Right atrium auricular region (tissue), 2 donors: ENCODE results near the gene CUEDC1. TPM values are rescaled to one million over a fixed set of nuclear protein-coding genes. Genes with fewer than 3 reads are reported as not detected.

ENCODE experiments used
- DNase-seq: peaks from one replicate; pipeline ENCODE4 v3.0.0-alpha.2; 2019; ENCODE audit warnings: low spot score
- H3K27ac ChIP-seq, 2 donors: fragments of 200-600 bp; sonication (generic); 1 replicate in 1 of 2; 2 replicates in 1 of 2; pipeline ENCODE4 v1.5.1; 2016 to 2019
- H3K27me3 ChIP-seq, 2 donors: fragments of 200-600 bp; sonication (generic); one replicate each; pipeline versions ENCODE4 v1.5.1 to v1.6.0; 2017 to 2019
- H3K36me3 ChIP-seq: fragments of 200-600 bp; sonication (generic); one replicate; pipeline ENCODE4 v1.5.1; 2016
- H3K4me1 ChIP-seq, 2 donors: fragments of 200-600 bp; sonication (generic); one replicate each; pipeline versions ENCODE4 v1.5.1 to v1.6.0; 2017 to 2019
- H3K4me3 ChIP-seq, 2 donors: fragments of 200-600 bp; sonication (generic); 1 replicate in 1 of 2; 2 replicates in 1 of 2; pipeline ENCODE4 v1.5.1; 2017 to 2019; ENCODE audit warnings: mild to moderate bottlenecking in 1 of 2, moderate library complexity in 1 of 2
- H3K9me3 ChIP-seq, 2 donors: fragments of 200-600 bp; sonication (generic); one replicate each; pipeline ENCODE4 v1.5.1; 2019
- CTCF ChIP-seq, 2 donors: fragments of 200-600 bp; sonication (generic); IDR thresholded peaks; one replicate each; pipeline ENCODE4 v1.5.1; 2019; ENCODE audit warnings: antibody characterized with exemption in 2 of 2
- total RNA-seq, 2 donors: library from RNA; depleted of rRNA; stranded (reverse); fragments of >200 nt; gene quantifications; one replicate each; pipeline ENCODE4 v1.1.0, GENCODE V29; 2016

The CUEDC1 gene
- total RNA-seq, 2 donors from 2014 or later = 32.5 to 33.3 TPM

- Histone ChIP-seq H3K27ac (peak overlapping the region; percentile 11 to 58), H3K27me3 (no peaks in the 10 kb centered on the region), H3K9me3 (no peaks in the 10 kb centered on the region), H3K36me3 (peaks cover 29% of the 10 kb centered on the region), H3K4me3 (no peak overlapping the region), H3K4me1 (peaks cover 0 to 24% of the 10 kb centered on the region in 2 donors)
- no peak for TF ChIP-seq CTCF (IDR thresholded peaks at IDR 0.05)
- DNase-seq = no peak
These were observed 16.9 kb upstream of the CUEDC1 start for GRCh38 chr17:57972151-57972550.

GRCh38 chr17:57971572-57971971 lies 16.4 kb upstream of the CUEDC1 start:
- H3K27ac ChIP-seq = peak overlapping the region in 1 of 2 donors; percentile 58
- no peak overlapping the region for H3K4me3 ChIP-seq
- peaks cover 23% of the 10 kb centered on the region for H3K36me3 ChIP-seq
- H3K9me3 ChIP-seq = no peaks in the 10 kb centered on the region
- TF ChIP-seq CTCF (IDR thresholded peaks at IDR 0.05) = no peak
- peaks cover 0 to 24% of the 10 kb centered on the region in 2 donors for H3K4me1 ChIP-seq
- no peaks in the 10 kb centered on the region for H3K27me3 ChIP-seq
- no peak for DNase-seq

GRCh38 chr17:57970710-57971109 lies 15.5 kb upstream of the CUEDC1 start:
- H3K27ac ChIP-seq = no peak overlapping the region
- no peak for TF ChIP-seq CTCF (IDR thresholded peaks at IDR 0.05)

DNA sequence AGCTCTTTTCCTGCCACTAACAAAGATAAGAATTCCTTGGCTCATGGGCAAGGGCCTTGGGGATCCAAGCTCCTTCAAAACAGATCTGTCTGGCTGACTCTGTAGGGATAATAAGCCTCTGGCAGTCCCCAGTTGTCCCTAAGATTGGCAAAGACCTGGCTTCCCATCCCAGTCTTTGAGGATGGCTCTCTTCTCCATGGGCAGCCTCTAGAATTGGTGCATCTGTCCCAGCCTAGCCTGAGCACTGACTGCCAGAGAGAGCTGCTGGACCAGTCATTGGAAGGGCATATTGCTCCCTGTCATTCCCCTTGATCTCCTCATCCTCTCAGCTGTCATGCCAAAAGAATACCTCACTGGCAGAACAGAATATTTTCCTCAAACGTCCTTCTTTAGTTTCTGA lies 13.2 kb upstream of the CUEDC1 start:
- Histone ChIP-seq H3K27me3 (no peaks in the 10 kb centered on the region), H3K4me3 (no peak overlapping the region), H3K9me3 (no peaks in the 10 kb centered on the region), H3K27ac (no peak overlapping the region), H3K4me1 (peaks cover 0 to 8% of the 10 kb centered on the region in 2 donors), H3K36me3 (no peaks in the 10 kb centered on the region)
- no peak for TF ChIP-seq CTCF (IDR thresholded peaks at IDR 0.05)
- no peak for DNase-seq

More at GRCh38 chr17:57970710-57971109, 15.5 kb upstream of the CUEDC1 start:
- no peaks in the 10 kb centered on the region for H3K9me3 ChIP-seq
- no peak overlapping the region for H3K4me3 ChIP-seq
- no peak for DNase-seq
- H3K4me1 ChIP-seq = peaks cover 0 to 23% of the 10 kb centered on the region in 2 donors
- peaks cover 14% of the 10 kb centered on the region for H3K36me3 ChIP-seq
- no peaks in the 10 kb centered on the region for H3K27me3 ChIP-seq

DNA sequence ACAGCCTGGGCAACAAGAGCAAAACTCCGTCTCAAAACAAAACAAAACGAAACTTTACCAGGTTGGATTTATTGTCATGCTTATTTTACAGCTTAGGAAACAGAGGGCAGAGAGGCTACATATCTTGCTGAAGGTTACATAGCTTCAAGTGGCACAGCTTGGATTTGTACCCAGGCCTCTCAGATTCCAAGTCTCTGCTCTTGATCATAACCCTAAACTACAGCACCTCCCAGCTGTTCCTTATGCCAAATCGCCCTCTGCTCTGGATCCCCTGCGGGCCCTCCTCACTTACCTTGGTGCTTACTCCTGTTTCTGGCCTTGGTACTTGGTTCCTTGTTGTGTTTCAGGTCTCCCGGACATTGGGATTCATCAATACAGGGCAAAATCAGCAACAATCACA lies 11.7 kb upstream of the CUEDC1 start:
- DNase-seq = no peak
- no peak overlapping the region for H3K4me3 ChIP-seq
- H3K27ac ChIP-seq = no peak overlapping the region
- TF ChIP-seq CTCF (IDR thresholded peaks at IDR 0.05) = no peak
- H3K27me3 ChIP-seq = no peaks in the 10 kb centered on the region
- peaks cover 0 to 3% of the 10 kb centered on the region in 2 donors for H3K4me1 ChIP-seq
- H3K9me3 ChIP-seq = no peaks in the 10 kb centered on the region
- H3K36me3 ChIP-seq = no peaks in the 10 kb centered on the region

GRCh38 chr17:57966246-57966645 lies 11.0 kb upstream of the CUEDC1 start:
- H3K27me3 ChIP-seq = no peaks in the 10 kb centered on the region
- no peak overlapping the region for H3K4me3 ChIP-seq
- no peak overlapping the region for H3K27ac ChIP-seq
- no peaks in the 10 kb centered on the region for H3K4me1 ChIP-seq
- TF ChIP-seq CTCF (IDR thresholded peaks at IDR 0.05) = no peak
- no peaks in the 10 kb centered on the region for H3K9me3 ChIP-seq
- no peaks in the 10 kb centered on the region for H3K36me3 ChIP-seq
- DNase-seq = no peak
